Measurements from ENCODE around the gene DIPK1B. TPM values are rescaled to one million over a fixed set of nuclear protein-coding genes. Genes with fewer than 3 reads are reported as not detected.

Gene DIPK1B
- total RNA-seq, 1 experiment from 2014 or later: 65.0 TPM

GRCh38 chr9:136713550-136713949 is 1.2 kb downstream of the DIPK1B start:
- no peak for DNase-seq (ENCODE audit: low spot score)
- in situ Hi-C loops (cut with HindIII; ENCODE audit: low sequenced_read_pairs): no loop called here

GRCh38 chr9:136714096-136714892 is 1.9 kb downstream of the DIPK1B start:
- in situ Hi-C loops (cut with HindIII; ENCODE audit: low sequenced_read_pairs): no loop called here
- no peak for DNase-seq (ENCODE audit: low spot score)

GRCh38 chr9:136714893-136715274 is 2.5 kb downstream of the DIPK1B start:
- no peak for DNase-seq (ENCODE audit: low spot score)
- in situ Hi-C loops (cut with HindIII; ENCODE audit: low sequenced_read_pairs): no loop called here

- DNase-seq (ENCODE audit: low spot score): no peak
- in situ Hi-C loops (cut with HindIII; ENCODE audit: low sequenced_read_pairs): no loop called here
Observed at GRCh38 chr9:136717399-136717798, 5.0 kb downstream of the DIPK1B start.

GRCh38 chr9:136718345-136719194 is 6.2 kb downstream of the DIPK1B start:
- in situ Hi-C loops (cut with HindIII; ENCODE audit: low sequenced_read_pairs): no loop called here
- no peak for DNase-seq (ENCODE audit: low spot score)

GRCh38 chr9:136719195-136719880 is 7.0 kb downstream of the DIPK1B start:
- in situ Hi-C loops (cut with HindIII; ENCODE audit: low sequenced_read_pairs): no loop called here
- DNase-seq (ENCODE audit: low spot score): peak; percentile 39

GRCh38 chr9:136720251-136720897 is 8.0 kb downstream of the DIPK1B start:
- in situ Hi-C loops (cut with HindIII; ENCODE audit: low sequenced_read_pairs): no loop called here
- DNase-seq (ENCODE audit: low spot score): peak; percentile 52

- no peak for DNase-seq (ENCODE audit: low spot score)
- in situ Hi-C loops (cut with HindIII; ENCODE audit: low sequenced_read_pairs): no loop called here
Observed at GRCh38 chr9:136720898-136721338, 8.5 kb downstream of the DIPK1B start.

GRCh38 chr9:136721339-136722092 is 9.1 kb downstream of the DIPK1B start:
- peak; percentile 63 for DNase-seq (ENCODE audit: low spot score)
- in situ Hi-C loops (cut with HindIII; ENCODE audit: low sequenced_read_pairs): no loop called here

GRCh38 chr9:136722093-136722968 is 10.0 kb downstream of the DIPK1B start:
- in situ Hi-C loops (cut with HindIII; ENCODE audit: low sequenced_read_pairs): no loop called here
- DNase-seq (ENCODE audit: low spot score): no peak

GRCh38 chr9:136722969-136723356 is 10.6 kb downstream of the DIPK1B start:
- peak; percentile 73 for DNase-seq (ENCODE audit: low spot score)

GRCh38 chr9:136723362-136723976 is 11.1 kb downstream of the DIPK1B start:
- DNase-seq (ENCODE audit: low spot score): peak; percentile 32
- in situ Hi-C loops (cut with HindIII; ENCODE audit: low sequenced_read_pairs): no loop called here

More at GRCh38 chr9:136722969-136723356, 10.6 kb downstream of the DIPK1B start:
- in situ Hi-C loops (cut with HindIII; ENCODE audit: low sequenced_read_pairs): no loop called here

GRCh38 chr9:136723989-136724388 is 11.6 kb downstream of the DIPK1B start:
- in situ Hi-C loops (cut with HindIII; ENCODE audit: low sequenced_read_pairs): no loop called here

GRCh38 chr9:136724772-136725171 is 12.4 kb downstream of the DIPK1B start:
- DNase-seq (ENCODE audit: low spot score): no peak
- in situ Hi-C loops (cut with HindIII; ENCODE audit: low sequenced_read_pairs): no loop called here

More at GRCh38 chr9:136723989-136724388, 11.6 kb downstream of the DIPK1B start:
- DNase-seq (ENCODE audit: low spot score): no peak

GRCh38 chr9:136725612-136726011 is 13.2 kb downstream of the DIPK1B start:
- DNase-seq (ENCODE audit: low spot score): no peak
- in situ Hi-C loops (cut with HindIII; ENCODE audit: low sequenced_read_pairs): no loop called here

- in situ Hi-C loops (cut with HindIII; ENCODE audit: low sequenced_read_pairs): no loop called here
- no peak for DNase-seq (ENCODE audit: low spot score)
Observed at GRCh38 chr9:136726118-136726517, 13.7 kb downstream of the DIPK1B start.

- in situ Hi-C loops (cut with HindIII; ENCODE audit: low sequenced_read_pairs): no loop called here
- DNase-seq (ENCODE audit: low spot score): no peak
Observed at GRCh38 chr9:136726631-136727191, 14.3 kb downstream of the DIPK1B start.
